H1 (cell line): Measurements from ENCODE around the gene FOSL1.

ENCODE experiments used
- BCL11A ChIP-seq, 2 experiments: IDR thresholded peaks; one replicate each; pipeline ENCODE4 v1.6.1; 2011; ENCODE audit warnings: low read depth in 2 of 2, low read length in 2 of 2, mild to moderate bottlenecking in 2 of 2
- EZH2 ChIP-seq: fragments of 200-600 bp; sonication (generic); IDR thresholded peaks from 2 replicates; pipeline ENCODE4 v1.7.1; 2012; ENCODE audit warnings: low read depth, mild to moderate bottlenecking, moderate library complexity, low read length, inconsistent platforms; ENCODE audit not compliant: severe bottlenecking
- HDAC2 ChIP-seq, 2 experiments: fragments of 300-600 bp in 1 of 2; sonication (generic) in 1 of 2; IDR thresholded peaks; 2 replicates each; pipeline ENCODE4 v1.6.1; 2011 to 2012; ENCODE audit warnings: low read depth in 2 of 2, low read length in 2 of 2, mild to moderate bottlenecking in 2 of 2, moderate library complexity in 2 of 2, borderline replicate concordance in 1 of 2, inconsistent platforms in 1 of 2
- HDAC6 ChIP-seq: IDR thresholded peaks from one replicate; pipeline ENCODE4 v1.7.1; 2012; ENCODE audit warnings: low read depth, mild to moderate bottlenecking, inconsistent platforms, low read length, moderate library complexity
- JUN ChIP-seq: IDR thresholded peaks from 2 replicates; pipeline ENCODE4 v1.6.1; 2011; ENCODE audit warnings: low read depth, mild to moderate bottlenecking, improper control_type of control experiment, low read length
- KDM5A ChIP-seq: fragments of 200-600 bp; IDR thresholded peaks from 2 replicates; pipeline ENCODE4 v1.7.1; 2012; ENCODE audit warnings: mild to moderate bottlenecking, low read length, inconsistent platforms, mixed read lengths
- POLR2AphosphoS5 ChIP-seq: IDR thresholded peaks from 2 replicates; pipeline ENCODE4 v1.6.1; 2011; ENCODE audit warnings: low read depth, low read length
- TF ChIP-seq, protein P1 (sequence below), 3 experiments: IDR thresholded peaks; 1 replicate in 2 of 3; 2 replicates in 1 of 3; pipeline versions ENCODE4 v1.5.1 to v1.6.1; 2011; ENCODE audit warnings: low read length in 3 of 3, mild to moderate bottlenecking in 3 of 3, inconsistent platforms in 2 of 3, low read depth in 1 of 3, moderate library complexity in 1 of 3; ENCODE audit not compliant: insufficient read depth in 1 of 3; ENCODE audit errors: control extremely low read depth in 1 of 3
- TF ChIP-seq, protein P2 (sequence below): IDR thresholded peaks from 2 replicates; pipeline ENCODE4 v1.6.1; 2011; ENCODE audit warnings: low read depth, mild to moderate bottlenecking, low read length; ENCODE audit not compliant: insufficient read depth

DNA sequence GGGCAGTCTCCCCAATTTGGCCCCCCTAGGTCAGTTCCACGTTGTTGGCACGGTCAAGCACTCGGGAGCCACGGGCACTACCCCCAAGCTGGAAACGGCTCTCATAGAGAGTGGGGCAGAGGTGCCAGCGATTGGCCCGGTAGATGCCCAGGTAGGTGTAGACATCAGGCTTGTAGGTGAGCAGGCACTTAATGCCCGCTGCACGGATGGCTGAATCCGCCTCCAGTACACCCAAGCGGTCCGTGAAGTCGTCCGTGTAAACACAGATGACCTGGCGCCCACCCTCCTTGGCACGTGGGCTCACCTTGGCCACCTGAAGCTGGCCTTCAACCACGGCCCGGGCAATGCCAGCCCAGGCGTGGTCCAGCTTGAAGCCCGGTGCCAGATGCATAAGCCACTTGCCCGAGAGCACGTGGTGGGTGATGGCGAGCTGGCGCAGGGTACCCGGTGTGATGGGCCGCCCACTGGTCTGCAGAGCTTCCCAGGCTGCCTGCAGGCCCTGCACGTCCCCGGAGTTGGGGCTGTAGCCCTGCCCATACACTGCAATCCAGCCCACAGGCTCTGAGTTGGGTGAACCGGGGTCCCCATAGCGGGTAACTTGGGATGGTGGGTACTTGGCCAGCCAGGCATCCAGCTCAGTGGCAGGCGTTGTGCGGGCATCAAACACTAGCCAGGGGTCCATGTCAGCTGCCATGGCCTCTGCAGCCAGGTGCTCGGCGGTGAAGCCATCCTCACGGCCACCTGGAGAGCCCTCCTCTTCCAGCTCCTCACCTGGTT lies 17.4 kb upstream of the FOSL1 start:
- TF ChIP-seq KDM5A (no peak), HDAC6 (no peak), EZH2 (no peak), HDAC2 (IDR thresholded peaks at IDR 0.05; ENCODE audit: borderline replicate concordance in 1 of 2, low read depth in 2 of 2, low read length in 2 of 2) (no peak), JUN (no peak), POLR2AphosphoS5 (peak; percentile 51; the same call in 1 of the 2 replicates), BCL11A (IDR thresholded peaks at IDR 0.05; ENCODE audit: low read depth in 2 of 2, low read length in 2 of 2) (no peak)
- TF ChIP-seq, protein P1, sequence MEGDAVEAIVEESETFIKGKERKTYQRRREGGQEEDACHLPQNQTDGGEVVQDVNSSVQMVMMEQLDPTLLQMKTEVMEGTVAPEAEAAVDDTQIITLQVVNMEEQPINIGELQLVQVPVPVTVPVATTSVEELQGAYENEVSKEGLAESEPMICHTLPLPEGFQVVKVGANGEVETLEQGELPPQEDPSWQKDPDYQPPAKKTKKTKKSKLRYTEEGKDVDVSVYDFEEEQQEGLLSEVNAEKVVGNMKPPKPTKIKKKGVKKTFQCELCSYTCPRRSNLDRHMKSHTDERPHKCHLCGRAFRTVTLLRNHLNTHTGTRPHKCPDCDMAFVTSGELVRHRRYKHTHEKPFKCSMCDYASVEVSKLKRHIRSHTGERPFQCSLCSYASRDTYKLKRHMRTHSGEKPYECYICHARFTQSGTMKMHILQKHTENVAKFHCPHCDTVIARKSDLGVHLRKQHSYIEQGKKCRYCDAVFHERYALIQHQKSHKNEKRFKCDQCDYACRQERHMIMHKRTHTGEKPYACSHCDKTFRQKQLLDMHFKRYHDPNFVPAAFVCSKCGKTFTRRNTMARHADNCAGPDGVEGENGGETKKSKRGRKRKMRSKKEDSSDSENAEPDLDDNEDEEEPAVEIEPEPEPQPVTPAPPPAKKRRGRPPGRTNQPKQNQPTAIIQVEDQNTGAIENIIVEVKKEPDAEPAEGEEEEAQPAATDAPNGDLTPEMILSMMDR (IDR thresholded peaks at IDR 0.05; ENCODE audit: control extremely low read depth in 1 of 3, insufficient read depth in 1 of 3, low read depth in 1 of 3, low read length in 3 of 3): no peak
- TF ChIP-seq, protein P2, sequence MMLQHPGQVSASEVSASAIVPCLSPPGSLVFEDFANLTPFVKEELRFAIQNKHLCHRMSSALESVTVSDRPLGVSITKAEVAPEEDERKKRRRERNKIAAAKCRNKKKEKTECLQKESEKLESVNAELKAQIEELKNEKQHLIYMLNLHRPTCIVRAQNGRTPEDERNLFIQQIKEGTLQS: no peak
